Measurements from ENCODE around the gene RASGRP4. TPM values are rescaled to one million over a fixed set of nuclear protein-coding genes. Genes with fewer than 3 reads are reported as not detected.

The RASGRP4 gene
- total RNA-seq, 1 experiment from 2014 or later = not detected

DNA sequence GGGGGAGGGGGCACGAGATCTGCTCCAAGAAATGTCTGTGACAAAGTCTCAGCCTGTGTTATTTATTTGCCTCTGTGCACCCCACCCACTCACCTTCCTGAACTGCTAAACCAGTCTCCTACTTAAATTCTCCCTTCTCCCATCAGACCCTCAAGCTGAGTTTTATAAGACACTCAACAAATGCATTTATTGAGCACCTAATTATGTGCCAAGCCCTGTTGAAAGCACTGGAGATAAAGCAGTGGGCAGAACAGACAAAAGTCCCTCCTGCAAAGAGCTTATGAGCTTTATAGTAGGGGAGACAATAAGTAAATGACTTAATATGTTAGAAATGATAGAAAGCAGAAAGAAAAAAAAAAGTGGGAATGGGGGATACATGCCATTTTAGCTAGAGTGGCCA lies 26.5 kb downstream of the RASGRP4 start:
- DNase-seq = no peak
- H3K4me1 ChIP-seq (ENCODE audit: insufficient read depth, low read length) = peaks cover 8% of the 10 kb centered on the region; the same call in 1 of the 2 replicates
- no peaks in the 10 kb centered on the region for H4K20me1 ChIP-seq (ENCODE audit: low read length)
- intact Hi-C loops (cut with micrococcal nuclease) = no loop called here
- no peaks in the 10 kb centered on the region for H3F3A ChIP-seq (ENCODE audit: low read length, unreplicated experiment)
- H3K36me3 ChIP-seq (ENCODE audit: low read depth, low read length) = no peaks in the 10 kb centered on the region
- CTCF ChIA-PET = no interaction called here
- H3K4me2 ChIP-seq (ENCODE audit: low read length) = no peak overlapping the region
- no peaks in the 10 kb centered on the region for H3K27me3 ChIP-seq (ENCODE audit: low read length)
- H3K9ac ChIP-seq (ENCODE audit: low read length) = no peak overlapping the region
- no peaks in the 10 kb centered on the region for H3K9me3 ChIP-seq (ENCODE audit: low read length)
- H3K79me2 ChIP-seq (ENCODE audit: low read length) = 0 out of 2 replicates have a peak, but pooled peaks cover 4% of the 10 kb centered on the region
- no peak for ATAC-seq
- H3K4me3 ChIP-seq (ENCODE audit: low read length) = no peak overlapping the region
- no peak overlapping the region for H2AFZ ChIP-seq (ENCODE audit: low read length)
- H3K9me2 ChIP-seq (replicated peaks; ENCODE audit: low read length) = no peaks in the 10 kb centered on the region
- POLR2A ChIA-PET (ENCODE audit: unreplicated experiment) = no interaction called here
- no peak overlapping the region for H3K27ac ChIP-seq (ENCODE audit: low read length)
- BruUV-seq (replicated peaks) = TSS peak; percentile 7
- TF ChIP-seq, protein P1, sequence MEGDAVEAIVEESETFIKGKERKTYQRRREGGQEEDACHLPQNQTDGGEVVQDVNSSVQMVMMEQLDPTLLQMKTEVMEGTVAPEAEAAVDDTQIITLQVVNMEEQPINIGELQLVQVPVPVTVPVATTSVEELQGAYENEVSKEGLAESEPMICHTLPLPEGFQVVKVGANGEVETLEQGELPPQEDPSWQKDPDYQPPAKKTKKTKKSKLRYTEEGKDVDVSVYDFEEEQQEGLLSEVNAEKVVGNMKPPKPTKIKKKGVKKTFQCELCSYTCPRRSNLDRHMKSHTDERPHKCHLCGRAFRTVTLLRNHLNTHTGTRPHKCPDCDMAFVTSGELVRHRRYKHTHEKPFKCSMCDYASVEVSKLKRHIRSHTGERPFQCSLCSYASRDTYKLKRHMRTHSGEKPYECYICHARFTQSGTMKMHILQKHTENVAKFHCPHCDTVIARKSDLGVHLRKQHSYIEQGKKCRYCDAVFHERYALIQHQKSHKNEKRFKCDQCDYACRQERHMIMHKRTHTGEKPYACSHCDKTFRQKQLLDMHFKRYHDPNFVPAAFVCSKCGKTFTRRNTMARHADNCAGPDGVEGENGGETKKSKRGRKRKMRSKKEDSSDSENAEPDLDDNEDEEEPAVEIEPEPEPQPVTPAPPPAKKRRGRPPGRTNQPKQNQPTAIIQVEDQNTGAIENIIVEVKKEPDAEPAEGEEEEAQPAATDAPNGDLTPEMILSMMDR (conservative IDR thresholded peaks at IDR 0.05; ENCODE audit: low read depth, low read length) = no peak
- TF ChIP-seq EZH2phosphoT487 (IDR thresholded peaks at IDR 0.05; ENCODE audit: borderline replicate concordance, low read length) (no peak), EZH2 (IDR thresholded peaks at IDR 0.05; ENCODE audit: low read length, unreplicated experiment) (no peak)

DNA sequence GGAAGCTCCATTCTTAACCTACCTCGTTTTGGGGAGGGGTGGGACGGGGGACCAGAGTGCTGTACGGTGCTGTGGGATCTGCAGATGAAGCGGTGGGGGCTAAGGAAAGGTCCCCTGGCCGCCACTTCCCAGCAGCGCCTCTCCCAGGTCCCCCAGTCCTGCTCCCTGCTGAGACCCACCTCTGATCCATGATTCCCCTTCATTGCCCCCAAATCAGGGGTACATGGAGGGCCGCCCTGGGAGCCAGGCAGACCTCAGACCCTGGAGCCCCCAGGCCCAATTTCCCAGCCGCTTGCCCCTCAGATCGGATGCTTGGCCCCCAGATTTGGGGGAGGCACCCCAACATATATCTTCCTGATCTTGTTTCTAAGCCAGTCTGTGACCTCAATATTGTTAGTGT lies 26.9 kb downstream of the RASGRP4 start:
- Histone ChIP-seq H3K4me2 (ENCODE audit: low read length) (no peak overlapping the region), H3K36me3 (ENCODE audit: low read depth, low read length) (no peaks in the 10 kb centered on the region), H3K27ac (ENCODE audit: low read length) (no peak overlapping the region), H4K20me1 (ENCODE audit: low read length) (no peaks in the 10 kb centered on the region), H3K27me3 (ENCODE audit: low read length) (no peaks in the 10 kb centered on the region), H3F3A (ENCODE audit: low read length, unreplicated experiment) (no peaks in the 10 kb centered on the region), H3K4me1 (ENCODE audit: insufficient read depth, low read length) (peaks cover 8% of the 10 kb centered on the region; the same call in 1 of the 2 replicates), H3K9me2 (replicated peaks; ENCODE audit: low read length) (no peaks in the 10 kb centered on the region), H3K9me3 (ENCODE audit: low read length) (no peaks in the 10 kb centered on the region), H2AFZ (ENCODE audit: low read length) (no peak overlapping the region), H3K79me2 (ENCODE audit: low read length) (0 out of 2 replicates have a peak, but pooled peaks cover 2% of the 10 kb centered on the region), H3K4me3 (ENCODE audit: low read length) (no peak overlapping the region), H3K9ac (ENCODE audit: low read length) (no peak overlapping the region)
- ChIA-PET CTCF (no interaction called here), POLR2A (ENCODE audit: unreplicated experiment) (no interaction called here)
- no TSS peak for BruUV-seq (replicated peaks)
- intact Hi-C loops (cut with micrococcal nuclease) = no loop called here
- no peak for ATAC-seq
- no peak for DNase-seq
- TF ChIP-seq EZH2 (IDR thresholded peaks at IDR 0.05; ENCODE audit: low read length, unreplicated experiment) (no peak), EZH2phosphoT487 (IDR thresholded peaks at IDR 0.05; ENCODE audit: borderline replicate concordance, low read length) (no peak)
- TF ChIP-seq, protein P1 (conservative IDR thresholded peaks at IDR 0.05; ENCODE audit: low read depth, low read length) = no peak

DNA sequence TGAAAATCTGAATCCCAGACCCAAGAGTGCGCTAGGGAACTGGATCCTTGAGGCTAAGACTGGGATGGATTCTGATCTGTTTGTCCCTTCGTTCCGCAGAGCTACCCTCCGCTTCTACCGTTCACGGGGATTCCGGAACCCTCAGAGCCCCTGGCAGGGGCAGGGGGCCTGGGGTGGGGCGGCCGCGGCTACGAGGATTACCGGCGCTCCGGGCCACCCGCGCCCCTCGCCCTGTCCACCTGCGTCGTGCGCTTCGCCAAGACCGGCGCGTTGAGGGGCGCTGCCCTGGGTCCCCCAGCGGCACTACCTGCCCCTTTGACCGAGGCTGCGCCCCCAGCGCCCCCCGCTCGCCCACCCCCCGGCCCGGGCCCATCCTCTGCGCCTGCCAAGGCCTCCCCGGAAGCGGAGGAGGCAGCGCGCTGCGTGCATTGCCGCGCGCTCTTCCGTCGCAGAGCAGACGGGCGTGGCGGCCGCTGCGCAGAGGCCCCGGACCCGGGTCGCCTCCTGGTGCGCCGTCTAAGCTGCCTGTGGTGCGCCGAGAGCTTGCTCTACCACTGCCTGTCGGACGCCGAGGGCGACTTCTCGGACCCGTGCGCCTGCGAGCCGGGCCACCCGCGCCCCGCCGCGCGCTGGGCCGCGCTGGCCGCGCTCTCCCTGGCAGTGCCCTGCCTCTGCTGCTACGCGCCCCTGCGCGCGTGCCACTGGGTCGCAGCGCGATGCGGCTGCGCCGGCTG lies 30.5 kb downstream of the RASGRP4 start:
- ATAC-seq = no peak
- CTCF ChIA-PET = no interaction called here

More for the DNA sequence above, 30.5 kb downstream of the RASGRP4 start:
- no peaks in the 10 kb centered on the region for H3K36me3 ChIP-seq (ENCODE audit: low read depth, low read length)
- no peaks in the 10 kb centered on the region for H3F3A ChIP-seq (ENCODE audit: low read length, unreplicated experiment)
- H2AFZ ChIP-seq (ENCODE audit: low read length) = no peak overlapping the region
- H3K4me3 ChIP-seq (ENCODE audit: low read length) = no peak overlapping the region
- H3K79me2 ChIP-seq (ENCODE audit: low read length) = no peaks in the 10 kb centered on the region
- no peak overlapping the region for H3K4me2 ChIP-seq (ENCODE audit: low read length)
- no peak for DNase-seq
- no TSS peak for BruUV-seq (replicated peaks)
- H3K27me3 ChIP-seq (ENCODE audit: low read length) = no peaks in the 10 kb centered on the region
- intact Hi-C loops (cut with micrococcal nuclease) = no loop called here
- H3K4me1 ChIP-seq (ENCODE audit: insufficient read depth, low read length) = no peaks in the 10 kb centered on the region
- no peaks in the 10 kb centered on the region for H3K9me2 ChIP-seq (replicated peaks; ENCODE audit: low read length)
- POLR2A ChIA-PET (ENCODE audit: unreplicated experiment) = no interaction called here
- no peak overlapping the region for H3K27ac ChIP-seq (ENCODE audit: low read length)
- no peaks in the 10 kb centered on the region for H3K9me3 ChIP-seq (ENCODE audit: low read length)
- H4K20me1 ChIP-seq (ENCODE audit: low read length) = no peaks in the 10 kb centered on the region
- no peak overlapping the region for H3K9ac ChIP-seq (ENCODE audit: low read length)
- TF ChIP-seq, protein P1 (conservative IDR thresholded peaks at IDR 0.05; ENCODE audit: low read depth, low read length) = no peak
- no peak for TF ChIP-seq EZH2 (IDR thresholded peaks at IDR 0.05; ENCODE audit: low read length, unreplicated experiment)
- no peak for TF ChIP-seq EZH2phosphoT487 (IDR thresholded peaks at IDR 0.05; ENCODE audit: borderline replicate concordance, low read length)

Data from PC-3 (cell line).